H1 (cell line): Measurements from ENCODE around the gene NMB.

Experiments used
- BCL11A ChIP-seq, 2 experiments: IDR thresholded peaks; one replicate each; pipeline ENCODE4 v1.6.1; 2011; ENCODE audit warnings: low read depth in 2 of 2, low read length in 2 of 2, mild to moderate bottlenecking in 2 of 2
- CTBP2 ChIP-seq: IDR thresholded peaks from 2 replicates; pipeline ENCODE4 v1.7.0; 2011; ENCODE audit warnings: borderline replicate concordance, mild to moderate bottlenecking, moderate library complexity, mixed read lengths, low read length; ENCODE audit not compliant: insufficient read depth, insufficient read length
- CTCF ChIP-seq, 3 experiments: IDR thresholded peaks; 1 replicate in 2 of 3; 2 replicates in 1 of 3; pipeline versions ENCODE4 v1.5.1 to v1.6.1; 2011; ENCODE audit warnings: low read length in 3 of 3, mild to moderate bottlenecking in 3 of 3, inconsistent platforms in 2 of 3, low read depth in 1 of 3, moderate library complexity in 1 of 3; ENCODE audit not compliant: insufficient read depth in 1 of 3; ENCODE audit errors: control extremely low read depth in 1 of 3
- EZH2 ChIP-seq: fragments of 200-600 bp; sonication (generic); IDR thresholded peaks from 2 replicates; pipeline ENCODE4 v1.7.1; 2012; ENCODE audit warnings: low read depth, mild to moderate bottlenecking, moderate library complexity, low read length, inconsistent platforms; ENCODE audit not compliant: severe bottlenecking
- GABPA ChIP-seq: IDR thresholded peaks from 2 replicates; pipeline ENCODE4 v1.6.1; 2011; ENCODE audit warnings: mild to moderate bottlenecking, low read length, moderate library complexity, borderline replicate concordance; ENCODE audit not compliant: insufficient read depth
- HDAC2 ChIP-seq, 2 experiments: fragments of 300-600 bp in 1 of 2; sonication (generic) in 1 of 2; IDR thresholded peaks; 2 replicates each; pipeline ENCODE4 v1.6.1; 2011 to 2012; ENCODE audit warnings: low read depth in 2 of 2, low read length in 2 of 2, mild to moderate bottlenecking in 2 of 2, moderate library complexity in 2 of 2, borderline replicate concordance in 1 of 2, inconsistent platforms in 1 of 2
- POLR2A ChIP-seq, 2 experiments: IDR thresholded peaks; 1 replicate in 1 of 2; 2 replicates in 1 of 2; pipeline ENCODE4 v1.6.1; 2011; ENCODE audit warnings: low read depth in 2 of 2, low read length in 2 of 2, mild to moderate bottlenecking in 2 of 2; ENCODE audit errors: control extremely low read depth in 1 of 2
- POLR2AphosphoS5 ChIP-seq: IDR thresholded peaks from 2 replicates; pipeline ENCODE4 v1.6.1; 2011; ENCODE audit warnings: low read depth, low read length
- SIX5 ChIP-seq: IDR thresholded peaks from 2 replicates; pipeline ENCODE4 v1.6.1; 2011; ENCODE audit warnings: mild to moderate bottlenecking, low read depth, low read length
- TAF7 ChIP-seq: optimal IDR thresholded peaks from 2 replicates; pipeline ENCODE3; 2011; ENCODE audit warnings: low read depth, mild to moderate bottlenecking, inconsistent platforms, low read length, moderate library complexity, borderline replicate concordance
- YY1 ChIP-seq: IDR thresholded peaks from 2 replicates; pipeline ENCODE4 v1.6.1; 2011; ENCODE audit warnings: low read depth, mild to moderate bottlenecking, low read length

GRCh38 chr15:84629033-84629432, 29.0 kb downstream of the NMB start:
- TF ChIP-seq GABPA (no peak), YY1 (no peak), SIX5 (no peak), CTCF (IDR thresholded peaks at IDR 0.05; ENCODE audit: control extremely low read depth in 1 of 3, insufficient read depth in 1 of 3, low read depth in 1 of 3, low read length in 3 of 3) (no peak), POLR2AphosphoS5 (no peak), HDAC2 (IDR thresholded peaks at IDR 0.05; ENCODE audit: borderline replicate concordance in 1 of 2, low read depth in 2 of 2, low read length in 2 of 2) (no peak), POLR2A (IDR thresholded peaks at IDR 0.05; ENCODE audit: control extremely low read depth in 1 of 2, low read depth in 2 of 2, low read length in 2 of 2) (no peak), EZH2 (no peak), BCL11A (IDR thresholded peaks at IDR 0.05; ENCODE audit: low read depth in 2 of 2, low read length in 2 of 2) (no peak), TAF7 (no peak), CTBP2 (no peak)
